OCI-LY3 (cell line): ENCODE measurements around the gene POMT2.

Experiments
- H2AFZ ChIP-seq: fragments of 200-600, 300-600 bp; shearing (Covaris generic); 2 replicates; pipeline ENCODE4 v1.6.0; 2014; ENCODE audit warnings: antibody characterized with exemption, low read depth, low read length
- H3K27ac ChIP-seq: fragments of 200-600, 300-600 bp; sonication (generic); 2 replicates; pipeline ENCODE4 v1.5.1; 2014; ENCODE audit warnings: mild to moderate bottlenecking, low read length, moderate library complexity, mixed read lengths
- H3K27me3 ChIP-seq: fragments of 200-600, 300-600 bp; sonication (generic); 2 replicates; pipeline ENCODE4 v1.6.1; 2014; ENCODE audit warnings: low read depth, low read length, mixed read lengths
- H3K36me3 ChIP-seq: fragments of 200-600, 300-600 bp; sonication (generic); replicated peaks from 2 replicates; pipeline ENCODE3; 2014; ENCODE audit warnings: low read depth, low read length, mixed read lengths
- H3K4me1 ChIP-seq: fragments of 300-600, 200-600 bp; sonication (generic); 2 replicates; pipeline ENCODE4 v1.6.1; 2014; ENCODE audit warnings: low read length, mixed read lengths
- H3K4me2 ChIP-seq: fragments of 200-600, 300-600 bp; sonication (generic); 2 replicates; pipeline ENCODE4 v1.6.1; 2014; ENCODE audit warnings: low read length, mixed read lengths
- H3K4me3 ChIP-seq: fragments of 300-600, 200-600 bp; sonication (generic); 2 replicates; pipeline ENCODE4 v1.5.1; 2014; ENCODE audit warnings: antibody characterized with exemption, mild to moderate bottlenecking, low read length, moderate library complexity
- H3K79me2 ChIP-seq: fragments of 300-600, 200-600 bp; shearing (Covaris generic); 2 replicates; pipeline ENCODE4 v1.6.1; 2014; ENCODE audit warnings: mild to moderate bottlenecking, low read length, mixed read lengths
- H3K9ac ChIP-seq: fragments of 300-600, 200-600 bp; shearing (Covaris generic); 2 replicates; pipeline ENCODE4 v1.6.0; 2014; ENCODE audit warnings: mild to moderate bottlenecking, low read length, moderate library complexity
- H3K9me3 ChIP-seq: fragments of 200-600, 300-600 bp; shearing (Covaris generic); 2 replicates; pipeline ENCODE4 v1.6.1; 2014; ENCODE audit warnings: low read length, mixed read lengths; ENCODE audit not compliant: insufficient read depth
- H4K20me1 ChIP-seq: fragments of 200-600, 300-600 bp; sonication (generic); 2 replicates; pipeline ENCODE4 v1.6.1; 2016; ENCODE audit warnings: low read length, mixed read lengths; ENCODE audit not compliant: insufficient read depth
- EZH2phosphoT487 ChIP-seq: fragments of 200-600 bp; shearing (Covaris generic); IDR thresholded peaks from 2 replicates; pipeline ENCODE4 v1.6.1; 2018; ENCODE audit warnings: antibody characterized with exemption, mixed run types, low read depth
- TF ChIP-seq, protein P1 (sequence below): fragments of 200-600, 300-600 bp; sonication (generic); IDR thresholded peaks from 2 replicates; pipeline ENCODE4 v1.5.1; 2014; ENCODE audit warnings: antibody characterized with exemption, low read length, low read depth

The POMT2 gene

DNA sequence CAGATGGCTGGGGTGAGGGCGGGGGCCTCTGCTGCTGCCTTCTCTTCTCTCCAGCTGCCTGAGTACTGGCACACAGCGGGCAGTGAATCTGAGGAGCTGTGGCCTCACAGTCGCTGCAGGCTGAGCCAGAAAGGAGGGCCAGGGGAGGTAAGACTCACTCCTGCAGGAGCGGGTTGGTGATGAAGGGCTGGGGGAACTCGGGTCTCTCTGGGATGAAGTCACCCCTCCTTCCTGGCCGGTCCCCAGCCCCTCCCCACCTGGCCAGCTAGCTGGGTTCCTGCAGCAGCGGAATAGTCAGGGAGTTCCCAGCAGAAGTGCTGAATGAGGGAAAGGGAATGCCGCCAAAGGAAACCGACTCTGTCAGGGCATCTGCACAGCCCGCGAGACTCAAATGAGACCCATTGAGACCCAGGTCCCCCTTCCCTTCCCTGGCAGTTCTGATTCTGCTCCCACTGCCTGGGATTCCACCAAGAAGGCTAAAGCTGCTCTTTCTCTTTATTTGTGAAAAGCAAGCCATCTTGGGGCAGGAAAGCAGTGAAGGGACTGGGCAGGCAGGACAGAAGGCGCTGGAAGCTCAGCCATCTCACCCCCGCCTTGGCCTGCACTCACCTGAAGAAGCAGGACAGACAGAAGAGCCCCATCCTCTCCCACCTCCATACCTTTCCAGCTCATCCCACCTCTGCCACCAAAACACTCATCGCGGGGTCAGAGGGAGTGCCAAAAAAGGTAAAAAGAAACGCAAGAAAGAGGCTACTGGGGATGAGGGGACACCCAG, 54.9 kb downstream of the POMT2 start:
- no peak overlapping the region for H3K27ac ChIP-seq
- H3K4me3 ChIP-seq = no peak overlapping the region
- H2AFZ ChIP-seq = no peak overlapping the region
- no peaks in the 10 kb centered on the region for H3K4me1 ChIP-seq
- no peaks in the 10 kb centered on the region for H4K20me1 ChIP-seq
- H3K79me2 ChIP-seq = no peaks in the 10 kb centered on the region
- no peak for TF ChIP-seq EZH2phosphoT487
- TF ChIP-seq, protein P1, sequence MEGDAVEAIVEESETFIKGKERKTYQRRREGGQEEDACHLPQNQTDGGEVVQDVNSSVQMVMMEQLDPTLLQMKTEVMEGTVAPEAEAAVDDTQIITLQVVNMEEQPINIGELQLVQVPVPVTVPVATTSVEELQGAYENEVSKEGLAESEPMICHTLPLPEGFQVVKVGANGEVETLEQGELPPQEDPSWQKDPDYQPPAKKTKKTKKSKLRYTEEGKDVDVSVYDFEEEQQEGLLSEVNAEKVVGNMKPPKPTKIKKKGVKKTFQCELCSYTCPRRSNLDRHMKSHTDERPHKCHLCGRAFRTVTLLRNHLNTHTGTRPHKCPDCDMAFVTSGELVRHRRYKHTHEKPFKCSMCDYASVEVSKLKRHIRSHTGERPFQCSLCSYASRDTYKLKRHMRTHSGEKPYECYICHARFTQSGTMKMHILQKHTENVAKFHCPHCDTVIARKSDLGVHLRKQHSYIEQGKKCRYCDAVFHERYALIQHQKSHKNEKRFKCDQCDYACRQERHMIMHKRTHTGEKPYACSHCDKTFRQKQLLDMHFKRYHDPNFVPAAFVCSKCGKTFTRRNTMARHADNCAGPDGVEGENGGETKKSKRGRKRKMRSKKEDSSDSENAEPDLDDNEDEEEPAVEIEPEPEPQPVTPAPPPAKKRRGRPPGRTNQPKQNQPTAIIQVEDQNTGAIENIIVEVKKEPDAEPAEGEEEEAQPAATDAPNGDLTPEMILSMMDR = no peak
- H3K36me3 ChIP-seq = no peaks in the 10 kb centered on the region
- no peaks in the 10 kb centered on the region for H3K27me3 ChIP-seq
- no peak overlapping the region for H3K4me2 ChIP-seq
- H3K9me3 ChIP-seq = no peaks in the 10 kb centered on the region
- no peak overlapping the region for H3K9ac ChIP-seq

DNA sequence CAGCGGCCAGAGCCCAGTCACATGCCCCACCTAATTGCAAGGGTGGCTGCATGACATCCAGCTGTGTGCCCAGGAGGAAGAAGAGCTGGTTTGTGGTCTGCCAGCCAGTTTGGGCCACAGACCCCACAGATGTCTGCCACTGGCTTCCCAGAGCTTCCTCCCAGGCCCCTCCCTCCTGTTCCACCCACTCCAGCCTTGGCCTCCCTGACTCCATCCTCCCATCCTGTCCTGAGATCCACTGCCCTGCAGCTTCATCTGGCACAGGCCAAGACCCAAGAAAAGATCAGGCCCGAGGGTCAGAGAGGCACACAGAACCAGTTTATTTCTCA, 55.5 kb downstream of the POMT2 start:
- H4K20me1 ChIP-seq = no peaks in the 10 kb centered on the region
- H3K4me1 ChIP-seq = no peaks in the 10 kb centered on the region
- H3K79me2 ChIP-seq = no peaks in the 10 kb centered on the region
- H3K27ac ChIP-seq = no peak overlapping the region
- no peak overlapping the region for H3K9ac ChIP-seq
- no peaks in the 10 kb centered on the region for H3K9me3 ChIP-seq
- no peak for TF ChIP-seq EZH2phosphoT487
- TF ChIP-seq, protein P1 = no peak
- no peak overlapping the region for H2AFZ ChIP-seq
- H3K4me3 ChIP-seq = no peak overlapping the region
- no peaks in the 10 kb centered on the region for H3K27me3 ChIP-seq
- H3K4me2 ChIP-seq = no peak overlapping the region
- no peaks in the 10 kb centered on the region for H3K36me3 ChIP-seq

DNA sequence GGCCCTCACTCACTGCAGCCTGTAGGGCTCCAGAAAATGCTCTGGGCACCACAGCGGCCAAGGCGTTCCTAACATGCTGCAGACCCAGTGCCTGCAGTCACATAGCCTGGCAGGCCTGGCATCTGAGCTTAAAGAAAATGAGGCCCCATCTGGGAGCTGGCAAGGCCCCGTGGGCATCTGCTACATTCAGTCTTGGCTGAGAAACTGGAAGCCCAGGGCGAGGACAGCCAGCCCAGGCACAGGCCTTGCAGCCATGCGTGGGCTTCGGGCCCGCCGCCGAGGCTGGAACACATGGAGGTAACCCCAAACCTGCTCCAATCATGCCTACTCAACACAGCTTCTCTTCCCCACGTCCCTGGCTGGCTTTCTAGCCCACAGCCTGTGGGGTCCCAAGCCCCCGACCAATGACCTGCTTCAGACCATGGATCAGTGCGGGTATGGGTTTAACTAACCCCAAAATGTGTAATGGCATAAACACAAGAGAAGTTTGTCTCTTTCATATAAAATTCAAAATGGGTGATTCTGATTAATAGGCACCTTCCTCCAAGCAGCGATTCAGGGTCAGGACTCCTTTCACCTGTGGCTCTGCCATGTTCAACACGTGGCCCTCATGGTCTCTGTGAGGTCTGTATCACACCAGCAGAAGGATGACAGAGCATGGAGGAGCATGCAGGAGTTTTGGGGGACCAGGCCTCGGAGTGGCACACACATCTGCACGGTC, 56.1 kb downstream of the POMT2 start:
- no peak overlapping the region for H3K4me2 ChIP-seq
- H3K4me1 ChIP-seq = no peaks in the 10 kb centered on the region
- no peaks in the 10 kb centered on the region for H3K27me3 ChIP-seq
- H3K27ac ChIP-seq = no peak overlapping the region
- H3K9ac ChIP-seq = no peak overlapping the region
- no peaks in the 10 kb centered on the region for H3K9me3 ChIP-seq
- no peaks in the 10 kb centered on the region for H4K20me1 ChIP-seq
- H3K36me3 ChIP-seq = no peaks in the 10 kb centered on the region
- TF ChIP-seq EZH2phosphoT487 = no peak
- TF ChIP-seq, protein P1 = no peak
- H3K4me3 ChIP-seq = no peak overlapping the region
- no peak overlapping the region for H2AFZ ChIP-seq
- no peaks in the 10 kb centered on the region for H3K79me2 ChIP-seq

DNA sequence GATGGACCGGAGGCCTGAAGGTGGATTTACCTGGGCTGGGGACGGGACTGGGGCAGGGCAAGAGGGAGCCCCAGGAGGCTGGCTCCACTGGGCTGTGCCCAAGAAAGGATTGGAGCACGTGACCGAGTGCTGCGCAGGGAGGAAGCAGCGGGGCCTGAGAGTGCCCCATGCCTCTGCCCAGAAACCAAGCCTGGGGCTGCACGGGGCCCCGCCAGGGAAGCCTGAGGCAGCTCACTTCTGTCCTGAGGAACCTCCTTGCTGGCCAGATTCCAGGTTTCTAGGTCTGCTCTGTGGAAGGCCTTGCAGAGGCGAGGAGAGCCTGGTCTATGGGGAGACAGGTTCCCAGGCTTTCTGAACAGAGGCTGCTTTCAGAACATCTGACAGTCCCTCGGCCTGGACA, 60.1 kb downstream of the POMT2 start:
- no peaks in the 10 kb centered on the region for H3K79me2 ChIP-seq
- H3K27ac ChIP-seq = no peak overlapping the region
- H3K4me1 ChIP-seq = no peaks in the 10 kb centered on the region
- H3K4me2 ChIP-seq = no peak overlapping the region
- H3K9me3 ChIP-seq = no peaks in the 10 kb centered on the region
- H3K27me3 ChIP-seq = no peaks in the 10 kb centered on the region
- H3K9ac ChIP-seq = no peak overlapping the region
- H3K36me3 ChIP-seq = no peaks in the 10 kb centered on the region
- no peak overlapping the region for H2AFZ ChIP-seq
- no peak overlapping the region for H3K4me3 ChIP-seq
- H4K20me1 ChIP-seq = no peaks in the 10 kb centered on the region
- no peak for TF ChIP-seq EZH2phosphoT487
- TF ChIP-seq, protein P1 = no peak
